ENCODE data around the gene HTD2. TPM values are rescaled to one million over a fixed set of nuclear protein-coding genes. Genes with fewer than 3 reads are reported as not detected.
"Not testable (repeated sequence)": the region's sequence is repeated elsewhere in the genome, so short reads cannot be mapped to it uniquely, and the experiment has no call there.

Gene HTD2
- total RNA-seq, 2 donors from 2014 or later: 13.9 TPM; not detected in 1

DNA sequence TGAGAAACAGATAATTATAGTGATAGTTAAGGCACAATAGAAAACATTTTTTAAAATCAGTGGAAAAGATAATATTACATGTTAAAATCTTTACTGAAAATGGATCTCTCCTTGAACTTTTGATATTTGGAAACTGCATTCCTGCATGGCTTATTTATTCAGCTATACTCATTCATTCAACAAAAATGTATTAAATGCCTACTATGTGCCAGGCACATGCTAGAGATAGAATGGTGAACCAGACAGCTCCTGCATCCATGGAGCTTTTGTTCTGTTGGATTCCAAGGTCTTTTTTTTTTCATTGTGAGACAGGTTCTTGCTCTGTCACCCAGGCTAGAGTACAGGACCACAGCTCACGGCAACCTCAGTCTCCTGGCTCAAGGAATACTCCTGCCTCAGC lies 30.9 kb downstream of the HTD2 start:
- ATAC-seq (ENCODE audit: insufficient number of reproducible peaks, low FRiP score, low read depth) (no peak), DNase-seq (ENCODE audit: low spot score) (no peak)
- Histone ChIP-seq H3K9me3 (no peaks in the 10 kb centered on the region), H3K4me1 (ENCODE audit: control insufficient read depth in 1 of 2, low read depth in 2 of 2) (peaks cover 13 to 24% of the 10 kb centered on the region in 2 donors), H3K27me3 (replicated peaks; ENCODE audit: insufficient read depth) (no peaks in the 10 kb centered on the region), H3K27ac (no peak overlapping the region), H3K4me3 (no peak overlapping the region), H3K36me3 (no peaks in the 10 kb centered on the region)
- TF ChIP-seq, protein P1, sequence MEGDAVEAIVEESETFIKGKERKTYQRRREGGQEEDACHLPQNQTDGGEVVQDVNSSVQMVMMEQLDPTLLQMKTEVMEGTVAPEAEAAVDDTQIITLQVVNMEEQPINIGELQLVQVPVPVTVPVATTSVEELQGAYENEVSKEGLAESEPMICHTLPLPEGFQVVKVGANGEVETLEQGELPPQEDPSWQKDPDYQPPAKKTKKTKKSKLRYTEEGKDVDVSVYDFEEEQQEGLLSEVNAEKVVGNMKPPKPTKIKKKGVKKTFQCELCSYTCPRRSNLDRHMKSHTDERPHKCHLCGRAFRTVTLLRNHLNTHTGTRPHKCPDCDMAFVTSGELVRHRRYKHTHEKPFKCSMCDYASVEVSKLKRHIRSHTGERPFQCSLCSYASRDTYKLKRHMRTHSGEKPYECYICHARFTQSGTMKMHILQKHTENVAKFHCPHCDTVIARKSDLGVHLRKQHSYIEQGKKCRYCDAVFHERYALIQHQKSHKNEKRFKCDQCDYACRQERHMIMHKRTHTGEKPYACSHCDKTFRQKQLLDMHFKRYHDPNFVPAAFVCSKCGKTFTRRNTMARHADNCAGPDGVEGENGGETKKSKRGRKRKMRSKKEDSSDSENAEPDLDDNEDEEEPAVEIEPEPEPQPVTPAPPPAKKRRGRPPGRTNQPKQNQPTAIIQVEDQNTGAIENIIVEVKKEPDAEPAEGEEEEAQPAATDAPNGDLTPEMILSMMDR (IDR thresholded peaks at IDR 0.05): no peak

DNA sequence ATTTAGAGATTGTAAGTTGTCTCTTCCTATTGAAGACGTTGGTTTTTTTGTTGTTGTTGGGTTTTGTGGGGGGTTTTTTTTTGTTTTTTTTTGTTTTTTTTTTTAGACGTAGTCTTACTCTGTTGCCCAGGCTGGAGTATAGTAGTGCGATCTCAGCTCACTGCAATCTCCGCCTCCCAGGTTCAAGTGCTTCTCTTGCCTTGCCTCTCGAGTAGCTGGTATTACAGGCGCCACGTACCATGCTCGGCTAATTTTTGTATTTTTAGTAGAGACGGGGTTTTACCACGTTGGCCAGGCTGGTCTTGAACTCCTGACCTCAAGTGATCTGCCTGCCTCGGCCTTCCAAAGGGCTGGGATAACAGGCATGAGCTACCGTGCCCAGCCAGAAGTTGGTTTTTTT lies 32.8 kb downstream of the HTD2 start:
- not testable (repeated sequence) for H3K9me3 ChIP-seq; H3K27me3 ChIP-seq (replicated peaks; ENCODE audit: insufficient read depth); H3K36me3 ChIP-seq; H3K27ac ChIP-seq; DNase-seq (ENCODE audit: low spot score); ATAC-seq (ENCODE audit: insufficient number of reproducible peaks, low FRiP score, low read depth); H3K4me3 ChIP-seq
- peaks cover 9 to 16% of the 10 kb centered on the region in 2 donors for H3K4me1 ChIP-seq (ENCODE audit: control insufficient read depth in 1 of 2, low read depth in 2 of 2)

DNA sequence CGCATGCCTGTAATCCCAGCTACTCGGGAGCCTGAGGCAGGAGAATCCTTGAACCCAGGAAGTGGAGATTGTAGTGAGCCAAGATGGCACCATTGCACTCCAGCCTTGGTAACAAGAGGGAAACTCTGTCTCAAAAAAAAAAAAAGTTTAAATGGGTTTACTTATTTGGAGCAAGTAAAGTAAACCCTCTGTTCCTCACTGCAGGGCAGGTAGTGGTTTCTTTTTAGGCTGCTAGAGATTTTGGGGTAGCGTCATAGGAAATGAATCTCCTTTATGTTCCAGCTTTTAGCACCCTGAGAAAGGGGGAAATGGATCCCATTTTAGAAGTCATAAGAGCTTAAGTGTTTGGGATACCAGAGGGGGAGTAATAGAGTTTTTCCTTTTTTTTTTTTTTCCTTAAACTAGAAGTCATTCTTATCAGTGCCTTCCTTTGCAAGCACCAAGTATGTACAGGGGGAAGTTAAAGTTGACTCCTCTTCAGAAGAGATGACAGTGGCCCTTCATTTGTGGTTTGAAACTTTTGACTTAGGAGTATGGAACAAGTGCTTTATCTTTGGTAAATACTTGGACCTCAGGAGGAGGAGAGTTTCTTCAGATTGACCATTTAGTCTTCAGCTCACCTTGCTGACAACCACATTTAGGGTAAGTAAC lies 34.4 kb downstream of the HTD2 start:
- no peak overlapping the region for H3K4me3 ChIP-seq
- ATAC-seq (ENCODE audit: insufficient number of reproducible peaks, low FRiP score, low read depth): no peak
- no peaks in the 10 kb centered on the region for H3K36me3 ChIP-seq
- TF ChIP-seq, protein P1 (IDR thresholded peaks at IDR 0.05): no peak
- H3K9me3 ChIP-seq: no peaks in the 10 kb centered on the region
- DNase-seq (ENCODE audit: low spot score): no peak
- H3K27me3 ChIP-seq (replicated peaks; ENCODE audit: insufficient read depth): no peaks in the 10 kb centered on the region
- no peak overlapping the region for H3K27ac ChIP-seq
- H3K4me1 ChIP-seq (ENCODE audit: control insufficient read depth in 1 of 2, low read depth in 2 of 2): peaks cover 0 to under 1% of the 10 kb centered on the region in 2 donors

- no peak for ATAC-seq (ENCODE audit: insufficient number of reproducible peaks, low FRiP score, low read depth)
- no peak for DNase-seq (ENCODE audit: low spot score)
- Histone ChIP-seq H3K27ac (no peak overlapping the region), H3K9me3 (no peaks in the 10 kb centered on the region), H3K4me1 (ENCODE audit: control insufficient read depth in 1 of 2, low read depth in 2 of 2) (no peaks in the 10 kb centered on the region), H3K27me3 (replicated peaks; ENCODE audit: insufficient read depth) (no peaks in the 10 kb centered on the region), H3K4me3 (no peak overlapping the region), H3K36me3 (no peaks in the 10 kb centered on the region)
- TF ChIP-seq, protein P1 (IDR thresholded peaks at IDR 0.05): no peak
These were observed 35.1 kb downstream of the HTD2 start for GRCh38 chr3:58341376-58341775.

DNA sequence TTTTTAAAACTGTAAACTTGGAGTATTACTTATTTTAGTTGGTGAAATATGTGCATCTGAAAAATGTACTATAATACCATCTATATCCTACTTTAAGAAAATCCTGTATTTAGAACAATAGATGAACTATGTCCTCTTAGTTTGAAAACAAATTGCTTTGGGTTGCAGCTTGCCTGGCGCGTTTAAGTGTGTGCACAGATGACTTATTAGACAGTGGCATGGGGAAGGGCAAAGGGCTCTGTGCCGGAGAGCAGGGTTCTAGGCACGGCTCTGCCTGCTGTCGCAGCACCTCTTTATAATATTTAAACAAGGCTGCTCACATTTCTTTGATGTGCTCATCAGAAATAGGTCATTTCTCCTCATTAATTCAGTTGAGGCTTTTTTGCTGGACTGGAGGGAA lies 36.4 kb downstream of the HTD2 start:
- Histone ChIP-seq H3K4me1 (ENCODE audit: control insufficient read depth in 1 of 2, low read depth in 2 of 2) (no peaks in the 10 kb centered on the region), H3K4me3 (no peak overlapping the region), H3K9me3 (no peaks in the 10 kb centered on the region), H3K27me3 (replicated peaks; ENCODE audit: insufficient read depth) (no peaks in the 10 kb centered on the region), H3K36me3 (no peaks in the 10 kb centered on the region), H3K27ac (no peak overlapping the region)
- TF ChIP-seq, protein P1 (IDR thresholded peaks at IDR 0.05): no peak
- ATAC-seq (ENCODE audit: insufficient number of reproducible peaks, low FRiP score, low read depth) (no peak), DNase-seq (ENCODE audit: low spot score) (no peak)

DNA sequence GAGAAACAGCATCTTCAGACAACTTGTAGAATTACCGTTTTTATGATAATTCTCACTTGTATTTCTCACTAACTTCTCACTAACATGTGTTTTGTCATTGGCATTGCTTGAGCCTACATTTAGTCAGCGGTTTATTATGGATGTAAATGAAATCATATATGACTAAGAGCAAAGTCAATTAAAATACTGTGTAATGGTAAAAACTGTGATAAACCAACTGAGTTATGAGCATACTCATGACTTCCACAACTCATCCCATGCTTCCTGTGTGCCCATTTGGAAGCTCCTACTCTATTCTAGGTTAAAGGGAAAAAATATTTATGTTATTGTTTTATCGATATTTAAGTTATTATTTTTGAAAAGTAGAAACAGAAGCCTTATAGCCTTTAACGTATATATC lies 39.1 kb downstream of the HTD2 start:
- Histone ChIP-seq H3K36me3 (no peaks in the 10 kb centered on the region), H3K4me3 (no peak overlapping the region), H3K27ac (no peak overlapping the region), H3K9me3 (no peaks in the 10 kb centered on the region), H3K4me1 (ENCODE audit: control insufficient read depth in 1 of 2, low read depth in 2 of 2) (no peaks in the 10 kb centered on the region), H3K27me3 (replicated peaks; ENCODE audit: insufficient read depth) (no peaks in the 10 kb centered on the region)
- TF ChIP-seq, protein P1 (IDR thresholded peaks at IDR 0.05): no peak
- DNase-seq (ENCODE audit: low spot score) (no peak), ATAC-seq (ENCODE audit: insufficient number of reproducible peaks, low FRiP score, low read depth) (no peak)

Measured in thoracic aorta (tissue), 2 donors.